Mucosa of stomach (tissue), 1 donor: ENCODE measurements around the gene APBB2.

Source experiments
- H3K27me3 ChIP-seq: one replicate; pipeline ENCODE4 v1.7.0; 2013; ENCODE audit warnings: mild to moderate bottlenecking, low read length; ENCODE audit not compliant: control insufficient read depth, insufficient read depth
- H3K36me3 ChIP-seq: one replicate; pipeline ENCODE4 v1.7.0; 2013; ENCODE audit warnings: low read length; ENCODE audit not compliant: control insufficient read depth, insufficient read depth
- H3K4me1 ChIP-seq: one replicate; pipeline ENCODE4 v1.7.0; 2013; ENCODE audit warnings: mild to moderate bottlenecking, low read length; ENCODE audit not compliant: control insufficient read depth, insufficient read depth
- H3K4me3 ChIP-seq: one replicate; pipeline ENCODE4 v1.7.0; 2013; ENCODE audit warnings: low read length
- H3K9ac ChIP-seq: one replicate; pipeline ENCODE4 v1.7.0; 2013; ENCODE audit warnings: mild to moderate bottlenecking, low read length, moderate library complexity
- H3K9me3 ChIP-seq: one replicate; pipeline ENCODE4 v1.7.0; 2013; ENCODE audit warnings: mild to moderate bottlenecking, low read length, moderate library complexity; ENCODE audit not compliant: control insufficient read depth
- donor health status: Pancreatic carcinoma.

Gene APBB2

GRCh38 chr4:41098093-41099048 lies 116.0 kb downstream of the APBB2 start:
- Histone ChIP-seq H3K36me3 (no peaks in the 10 kb centered on the region), H3K4me1 (no peaks in the 10 kb centered on the region), H3K9me3 (no peaks in the 10 kb centered on the region), H3K4me3 (no peak overlapping the region), H3K9ac (no peak overlapping the region), H3K27me3 (no peaks in the 10 kb centered on the region)

- Histone ChIP-seq H3K36me3 (no peaks in the 10 kb centered on the region), H3K4me3 (no peak overlapping the region), H3K9me3 (no peaks in the 10 kb centered on the region), H3K9ac (no peak overlapping the region), H3K4me1 (no peaks in the 10 kb centered on the region), H3K27me3 (no peaks in the 10 kb centered on the region)
These were observed 118.4 kb downstream of the APBB2 start for GRCh38 chr4:41095973-41096372.

GRCh38 chr4:41095192-41095872 lies 119.0 kb downstream of the APBB2 start:
- Histone ChIP-seq H3K36me3 (no peaks in the 10 kb centered on the region), H3K4me3 (no peak overlapping the region), H3K4me1 (no peaks in the 10 kb centered on the region), H3K9me3 (no peaks in the 10 kb centered on the region), H3K9ac (no peak overlapping the region), H3K27me3 (no peaks in the 10 kb centered on the region)

GRCh38 chr4:41092128-41092527 lies 122.2 kb downstream of the APBB2 start:
- H3K27me3 ChIP-seq = no peaks in the 10 kb centered on the region

GRCh38 chr4:41081847-41082246 lies 132.5 kb downstream of the APBB2 start:
- no peaks in the 10 kb centered on the region for H3K27me3 ChIP-seq
- peaks cover 6% of the 10 kb centered on the region for H3K4me1 ChIP-seq
- H3K9ac ChIP-seq = no peak overlapping the region
- no peak overlapping the region for H3K4me3 ChIP-seq
- H3K36me3 ChIP-seq = no peaks in the 10 kb centered on the region
- peaks cover 5% of the 10 kb centered on the region for H3K9me3 ChIP-seq

More at GRCh38 chr4:41092128-41092527, 122.2 kb downstream of the APBB2 start:
- H3K4me3 ChIP-seq = no peak overlapping the region
- H3K9ac ChIP-seq = no peak overlapping the region
- no peaks in the 10 kb centered on the region for H3K36me3 ChIP-seq
- H3K9me3 ChIP-seq = no peaks in the 10 kb centered on the region
- no peaks in the 10 kb centered on the region for H3K4me1 ChIP-seq

GRCh38 chr4:41080976-41081375 lies 133.4 kb downstream of the APBB2 start:
- no peak overlapping the region for H3K4me3 ChIP-seq
- H3K36me3 ChIP-seq = no peaks in the 10 kb centered on the region
- H3K4me1 ChIP-seq = peaks cover 6% of the 10 kb centered on the region
- H3K27me3 ChIP-seq = no peaks in the 10 kb centered on the region
- no peak overlapping the region for H3K9ac ChIP-seq
- H3K9me3 ChIP-seq = peaks cover 2% of the 10 kb centered on the region

GRCh38 chr4:41079881-41080560 lies 134.3 kb downstream of the APBB2 start:
- H3K27me3 ChIP-seq = no peaks in the 10 kb centered on the region
- no peaks in the 10 kb centered on the region for H3K9me3 ChIP-seq
- peaks cover 6% of the 10 kb centered on the region for H3K4me1 ChIP-seq
- no peak overlapping the region for H3K4me3 ChIP-seq
- no peak overlapping the region for H3K9ac ChIP-seq
- H3K36me3 ChIP-seq = no peaks in the 10 kb centered on the region

- H3K9ac ChIP-seq = no peak overlapping the region
- H3K9me3 ChIP-seq = no peaks in the 10 kb centered on the region
- no peaks in the 10 kb centered on the region for H3K36me3 ChIP-seq
- H3K27me3 ChIP-seq = no peaks in the 10 kb centered on the region
- H3K4me1 ChIP-seq = peaks cover 6% of the 10 kb centered on the region
- no peak overlapping the region for H3K4me3 ChIP-seq
These were observed 136.7 kb downstream of the APBB2 start for GRCh38 chr4:41077628-41078027.

GRCh38 chr4:41076481-41076880 lies 137.9 kb downstream of the APBB2 start:
- Histone ChIP-seq H3K4me1 (peaks cover 6% of the 10 kb centered on the region), H3K9me3 (no peaks in the 10 kb centered on the region), H3K9ac (no peak overlapping the region), H3K27me3 (no peaks in the 10 kb centered on the region), H3K4me3 (no peak overlapping the region), H3K36me3 (no peaks in the 10 kb centered on the region)

GRCh38 chr4:41074215-41074614 lies 140.1 kb downstream of the APBB2 start:
- Histone ChIP-seq H3K9ac (no peak overlapping the region), H3K27me3 (no peaks in the 10 kb centered on the region), H3K4me3 (no peak overlapping the region), H3K4me1 (peaks cover 6% of the 10 kb centered on the region), H3K36me3 (no peaks in the 10 kb centered on the region), H3K9me3 (no peaks in the 10 kb centered on the region)

- no peak overlapping the region for H3K9ac ChIP-seq
- H3K36me3 ChIP-seq = no peaks in the 10 kb centered on the region
- H3K4me1 ChIP-seq = no peaks in the 10 kb centered on the region
- no peak overlapping the region for H3K4me3 ChIP-seq
- H3K9me3 ChIP-seq = no peaks in the 10 kb centered on the region
- no peaks in the 10 kb centered on the region for H3K27me3 ChIP-seq
These were observed 142.1 kb downstream of the APBB2 start for GRCh38 chr4:41072021-41072777.
